ENCODE results near the gene ETNPPL.
"Not testable (repeated sequence)": the region's sequence is repeated elsewhere in the genome, so short reads cannot be mapped to it uniquely, and the experiment has no call there.

ETNPPL gene

DNA sequence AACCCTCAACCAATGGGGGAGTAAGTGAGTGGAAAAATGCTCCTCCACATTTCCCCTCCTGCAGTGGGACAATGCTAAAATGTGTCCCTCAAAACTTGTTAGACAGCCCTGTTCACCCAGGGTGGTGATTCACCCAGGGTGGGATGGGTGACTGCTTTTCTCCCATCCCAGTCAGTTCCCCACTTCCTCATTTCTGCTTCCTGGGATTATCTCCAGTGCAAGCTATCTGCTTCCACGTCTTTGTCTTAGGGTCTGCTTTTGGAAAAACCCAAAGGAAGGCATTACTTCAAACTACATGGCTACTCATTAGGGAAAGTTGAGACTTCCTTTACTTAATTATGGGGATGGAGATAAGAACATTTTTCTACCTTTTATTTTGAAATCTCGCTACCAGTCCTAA, 45.5 kb downstream of the ETNPPL start:
- Histone ChIP-seq H3K27me3 (replicated peaks in 2 of 5; ENCODE audit: control insufficient read depth in 4 of 5, insufficient read depth in 5 of 5, low read length in 4 of 5) (peaks cover 0 to 68% (median 25%) of the 10 kb centered on the region in 5 experiments), H3K27ac (ENCODE audit: insufficient read depth in 1 of 2, low read depth in 1 of 2, low read length in 2 of 2, poor library complexity in 1 of 2, severe bottlenecking in 2 of 2) (no peak overlapping the region), H3K36me3 (ENCODE audit: control insufficient read depth in 4 of 4, insufficient read depth in 4 of 4, low read length in 3 of 4) (no peaks in the 10 kb centered on the region), H3K9me3 (ENCODE audit: control extremely low read depth in 1 of 5, control insufficient read depth in 4 of 5, insufficient read depth in 2 of 5, low read depth in 1 of 5, low read length in 4 of 5) (peaks cover 0 to 3% (median 0%) of the 10 kb centered on the region in 5 experiments), H3K4me1 (ENCODE audit: control extremely low read depth in 1 of 4, control insufficient read depth in 4 of 4, insufficient read depth in 4 of 4, low read length in 3 of 4) (no peaks in the 10 kb centered on the region), H3K4me3 (ENCODE audit: control insufficient read depth in 1 of 7, extremely low read depth in 1 of 7, insufficient read depth in 4 of 7, low read depth in 2 of 7, low read length in 6 of 7) (no peak overlapping the region)
- POLR2A ChIA-PET, result no interaction called here
- no CpG with 5 or more reads among the region's 2 CpGs for WGBS (ENCODE audit: insufficient coverage)
- DNase-seq, result no peak
- CTCF ChIA-PET, result no interaction called here

DNA sequence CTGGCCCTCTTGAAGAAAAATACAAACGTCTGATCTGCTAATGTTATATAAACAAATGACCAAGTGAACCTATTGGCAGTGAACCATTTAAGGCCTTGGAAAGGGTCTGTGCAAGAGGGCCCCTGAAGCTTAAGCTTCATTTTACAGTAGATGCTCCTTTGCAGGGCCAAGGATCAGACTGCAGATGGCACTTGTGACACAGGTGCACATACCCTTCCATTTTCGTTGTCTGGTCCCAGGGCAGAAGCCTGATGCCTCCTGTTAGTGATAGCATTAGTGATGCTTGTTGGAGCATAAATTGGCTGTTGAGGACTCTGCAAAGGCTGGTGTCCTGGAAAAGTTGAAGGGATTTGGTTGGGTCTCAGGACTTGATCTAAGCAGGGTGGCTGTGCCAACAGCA, 46.5 kb downstream of the ETNPPL start:
- WGBS (ENCODE audit: insufficient coverage), result 100% methylated on average over 1 of the region's 2 CpGs
- Histone ChIP-seq H3K27me3 (replicated peaks in 2 of 5; ENCODE audit: control insufficient read depth in 4 of 5, insufficient read depth in 5 of 5, low read length in 4 of 5) (peaks cover 0 to 58% (median 19%) of the 10 kb centered on the region in 5 experiments), H3K27ac (ENCODE audit: insufficient read depth in 1 of 2, low read depth in 1 of 2, low read length in 2 of 2, poor library complexity in 1 of 2, severe bottlenecking in 2 of 2) (no peak overlapping the region), H3K4me3 (ENCODE audit: control insufficient read depth in 1 of 7, extremely low read depth in 1 of 7, insufficient read depth in 4 of 7, low read depth in 2 of 7, low read length in 6 of 7) (no peak overlapping the region), H3K36me3 (ENCODE audit: control insufficient read depth in 4 of 4, insufficient read depth in 4 of 4, low read length in 3 of 4) (no peaks in the 10 kb centered on the region), H3K9me3 (ENCODE audit: control extremely low read depth in 1 of 5, control insufficient read depth in 4 of 5, insufficient read depth in 2 of 5, low read depth in 1 of 5, low read length in 4 of 5) (peaks cover 0 to 2% (median 0%) of the 10 kb centered on the region in 5 experiments), H3K4me1 (ENCODE audit: control extremely low read depth in 1 of 4, control insufficient read depth in 4 of 4, insufficient read depth in 4 of 4, low read length in 3 of 4) (no peaks in the 10 kb centered on the region)
- ChIA-PET CTCF (interaction anchor here (1.7 kb wide), 1 partner anchor 14 kb away, joined by 4 read pairs; no protein-coding TSS in a partner anchor), POLR2A (no interaction called here)
- DNase-seq, result no peak

DNA sequence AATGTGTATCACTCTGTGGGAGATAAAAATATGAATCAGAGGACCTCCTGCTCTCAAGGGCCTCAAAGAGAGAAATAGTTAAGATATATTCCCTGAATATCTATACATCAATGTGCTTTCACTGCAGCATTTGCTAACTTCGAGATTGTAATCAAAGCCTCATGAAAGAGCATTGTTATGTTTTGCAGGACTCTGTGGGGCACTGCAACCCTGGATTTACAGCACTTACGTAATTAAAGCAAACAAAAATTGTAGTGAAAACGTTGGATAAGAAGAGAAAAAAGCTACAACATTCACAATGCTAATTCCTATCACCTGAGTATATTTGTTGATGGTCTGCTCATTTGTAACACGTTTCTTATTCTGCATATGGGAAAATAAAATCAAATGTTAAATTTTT, 48.0 kb downstream of the ETNPPL start:
- no peak for DNase-seq
- ChIA-PET POLR2A (no interaction called here), CTCF (interaction anchor here (1.7 kb wide), 1 partner anchor 12 kb away, joined by 4 read pairs; no protein-coding TSS in a partner anchor)
- Histone ChIP-seq H3K27me3 (replicated peaks in 2 of 5; ENCODE audit: control insufficient read depth in 4 of 5, insufficient read depth in 5 of 5, low read length in 4 of 5) (peaks cover 0 to 44% (median 14%) of the 10 kb centered on the region in 5 experiments), H3K36me3 (ENCODE audit: control insufficient read depth in 4 of 4, insufficient read depth in 4 of 4, low read length in 3 of 4) (no peaks in the 10 kb centered on the region), H3K4me1 (ENCODE audit: control extremely low read depth in 1 of 4, control insufficient read depth in 4 of 4, insufficient read depth in 4 of 4, low read length in 3 of 4) (no peaks in the 10 kb centered on the region), H3K9me3 (ENCODE audit: control extremely low read depth in 1 of 5, control insufficient read depth in 4 of 5, insufficient read depth in 2 of 5, low read depth in 1 of 5, low read length in 4 of 5) (no peaks in the 10 kb centered on the region), H3K4me3 (ENCODE audit: control insufficient read depth in 1 of 7, extremely low read depth in 1 of 7, insufficient read depth in 4 of 7, low read depth in 2 of 7, low read length in 6 of 7) (no peak overlapping the region), H3K27ac (ENCODE audit: insufficient read depth in 1 of 2, low read depth in 1 of 2, low read length in 2 of 2, poor library complexity in 1 of 2, severe bottlenecking in 2 of 2) (no peak overlapping the region)
- WGBS (ENCODE audit: insufficient coverage), result 80% methylated on average over 1 of the region's 4 CpGs

DNA sequence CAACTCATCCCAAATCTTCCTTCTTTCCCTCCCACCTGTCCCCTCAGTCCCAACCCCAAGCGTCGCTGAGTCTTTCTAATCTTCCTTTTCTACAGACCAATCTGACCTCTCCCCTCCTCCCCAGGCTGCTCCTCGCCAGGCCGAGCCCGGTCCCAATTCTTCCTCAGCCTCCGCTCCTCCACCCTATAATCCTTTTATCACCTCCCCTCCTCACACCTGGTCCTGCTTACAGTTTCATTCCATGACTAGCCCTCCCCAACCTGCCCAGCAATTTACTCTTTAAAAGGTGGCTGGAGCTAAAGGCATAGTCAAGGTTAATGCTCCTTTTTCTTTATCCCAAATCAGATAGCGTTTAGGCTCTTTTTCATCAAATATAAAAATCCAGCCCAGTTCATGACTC, 52.3 kb downstream of the ETNPPL start:
- H3K27ac ChIP-seq (ENCODE audit: insufficient read depth in 1 of 2, low read depth in 1 of 2, low read length in 2 of 2, poor library complexity in 1 of 2, severe bottlenecking in 2 of 2); H3K4me1 ChIP-seq (ENCODE audit: control extremely low read depth in 1 of 4, control insufficient read depth in 4 of 4, insufficient read depth in 4 of 4, low read length in 3 of 4); H3K9me3 ChIP-seq (ENCODE audit: control extremely low read depth in 1 of 5, control insufficient read depth in 4 of 5, insufficient read depth in 2 of 5, low read depth in 1 of 5, low read length in 4 of 5); CTCF ChIA-PET; DNase-seq; H3K36me3 ChIP-seq (ENCODE audit: control insufficient read depth in 4 of 4, insufficient read depth in 4 of 4, low read length in 3 of 4); H3K4me3 ChIP-seq (ENCODE audit: control insufficient read depth in 1 of 7, extremely low read depth in 1 of 7, insufficient read depth in 4 of 7, low read depth in 2 of 7, low read length in 6 of 7); POLR2A ChIA-PET: not testable (repeated sequence)
- 88% methylated on average over 5 of the region's 7 CpGs for WGBS (ENCODE audit: insufficient coverage)
- H3K27me3 ChIP-seq (replicated peaks in 2 of 5; ENCODE audit: control insufficient read depth in 4 of 5, insufficient read depth in 5 of 5, low read length in 4 of 5), result peaks cover 0 to 47% (median 18%) of the 10 kb centered on the region in 5 experiments

DNA sequence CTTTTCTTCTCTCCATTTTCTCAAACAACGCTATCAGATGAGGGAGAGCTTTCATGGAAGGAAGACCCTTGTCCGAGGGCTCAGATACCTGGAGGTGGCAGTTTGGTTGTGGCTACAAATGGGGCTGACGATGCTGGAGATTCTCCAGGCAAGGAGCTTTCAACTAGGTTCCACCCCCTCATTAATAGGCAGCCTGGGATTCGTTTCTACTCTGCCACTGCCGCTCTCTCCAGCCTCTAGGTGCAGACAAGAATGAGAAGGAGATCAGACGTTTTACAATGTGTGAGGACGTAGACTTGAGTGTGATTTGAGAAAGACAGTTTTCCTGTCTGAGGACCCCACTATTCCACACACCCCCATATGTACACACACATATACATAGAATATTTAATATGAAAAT, 53.1 kb downstream of the ETNPPL start:
- Histone ChIP-seq H3K4me3 (ENCODE audit: control insufficient read depth in 1 of 7, extremely low read depth in 1 of 7, insufficient read depth in 4 of 7, low read depth in 2 of 7, low read length in 6 of 7) (no peak overlapping the region), H3K27ac (ENCODE audit: insufficient read depth in 1 of 2, low read depth in 1 of 2, low read length in 2 of 2, poor library complexity in 1 of 2, severe bottlenecking in 2 of 2) (no peak overlapping the region), H3K4me1 (ENCODE audit: control extremely low read depth in 1 of 4, control insufficient read depth in 4 of 4, insufficient read depth in 4 of 4, low read length in 3 of 4) (no peaks in the 10 kb centered on the region), H3K9me3 (ENCODE audit: control extremely low read depth in 1 of 5, control insufficient read depth in 4 of 5, insufficient read depth in 2 of 5, low read depth in 1 of 5, low read length in 4 of 5) (no peaks in the 10 kb centered on the region), H3K36me3 (ENCODE audit: control insufficient read depth in 4 of 4, insufficient read depth in 4 of 4, low read length in 3 of 4) (no peaks in the 10 kb centered on the region), H3K27me3 (replicated peaks in 2 of 5; ENCODE audit: control insufficient read depth in 4 of 5, insufficient read depth in 5 of 5, low read length in 4 of 5) (peaks cover 0 to 48% (median 16%) of the 10 kb centered on the region in 5 experiments)
- ChIA-PET CTCF (no interaction called here), POLR2A (no interaction called here)
- no peak for DNase-seq
- 95% methylated on average over 3 of the region's 7 CpGs for WGBS (ENCODE audit: insufficient coverage)

DNA sequence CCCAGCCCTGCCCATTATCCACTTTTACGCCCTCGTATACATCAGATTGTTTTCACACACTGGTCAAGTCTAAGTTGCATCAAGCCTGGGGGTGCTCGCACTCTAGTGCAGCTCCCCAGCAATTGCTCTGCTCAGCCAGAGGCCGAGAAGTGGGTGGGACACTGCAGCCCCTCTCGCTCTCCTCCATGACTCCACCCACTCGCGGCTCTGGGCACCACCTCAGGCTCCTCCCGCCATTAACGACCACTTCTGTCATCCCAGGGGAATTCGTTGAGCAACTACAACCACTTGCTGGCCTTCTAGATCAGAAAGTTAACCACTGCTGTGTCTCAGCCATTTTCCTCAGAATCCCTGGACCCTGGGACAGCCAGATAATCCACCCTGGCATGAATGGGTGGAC, 53.6 kb downstream of the ETNPPL start:
- peaks cover 0 to 52% (median 17%) of the 10 kb centered on the region in 5 experiments for H3K27me3 ChIP-seq (replicated peaks in 2 of 5; ENCODE audit: control insufficient read depth in 4 of 5, insufficient read depth in 5 of 5, low read length in 4 of 5)
- ChIA-PET POLR2A (no interaction called here), CTCF (no interaction called here)
- H3K4me1 ChIP-seq (ENCODE audit: control extremely low read depth in 1 of 4, control insufficient read depth in 4 of 4, insufficient read depth in 4 of 4, low read length in 3 of 4), result no peaks in the 10 kb centered on the region
- no peak overlapping the region for H3K4me3 ChIP-seq (ENCODE audit: control insufficient read depth in 1 of 7, extremely low read depth in 1 of 7, insufficient read depth in 4 of 7, low read depth in 2 of 7, low read length in 6 of 7)
- DNase-seq, result no peak
- WGBS (ENCODE audit: insufficient coverage), result 97% methylated on average over 7 of the region's 10 CpGs
- H3K27ac ChIP-seq (ENCODE audit: insufficient read depth in 1 of 2, low read depth in 1 of 2, low read length in 2 of 2, poor library complexity in 1 of 2, severe bottlenecking in 2 of 2), result no peak overlapping the region
- H3K9me3 ChIP-seq (ENCODE audit: control extremely low read depth in 1 of 5, control insufficient read depth in 4 of 5, insufficient read depth in 2 of 5, low read depth in 1 of 5, low read length in 4 of 5), result no peaks in the 10 kb centered on the region
- H3K36me3 ChIP-seq (ENCODE audit: control insufficient read depth in 4 of 4, insufficient read depth in 4 of 4, low read length in 3 of 4), result no peaks in the 10 kb centered on the region

DNA sequence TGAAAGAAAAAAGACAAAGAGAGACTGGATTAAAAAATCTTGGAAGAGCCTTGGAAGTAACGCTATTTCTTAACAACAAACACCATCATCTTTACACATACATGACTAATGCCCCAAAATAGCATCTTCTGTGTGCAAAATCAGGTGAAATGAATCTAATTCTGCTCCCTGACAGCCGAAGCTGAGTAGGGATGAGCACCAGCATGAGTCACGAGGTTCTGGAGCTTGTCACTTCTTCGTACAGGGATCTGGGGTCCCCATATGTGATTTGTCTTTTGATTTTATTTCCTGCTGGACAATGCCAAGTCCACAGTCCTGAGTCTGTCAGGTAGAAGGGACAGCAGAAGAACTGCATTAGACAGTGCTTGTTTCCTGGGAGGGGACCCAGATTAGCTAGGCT, 56.6 kb downstream of the ETNPPL start:
- Histone ChIP-seq H3K4me1 (ENCODE audit: control extremely low read depth in 1 of 4, control insufficient read depth in 4 of 4, insufficient read depth in 4 of 4, low read length in 3 of 4) (peaks cover 9 to 15% (median 12%) of the 10 kb centered on the region in 4 experiments), H3K4me3 (ENCODE audit: control insufficient read depth in 1 of 7, extremely low read depth in 1 of 7, insufficient read depth in 4 of 7, low read depth in 2 of 7, low read length in 6 of 7) (no peak overlapping the region), H3K27ac (ENCODE audit: insufficient read depth in 1 of 2, low read depth in 1 of 2, low read length in 2 of 2, poor library complexity in 1 of 2, severe bottlenecking in 2 of 2) (no peak overlapping the region), H3K36me3 (ENCODE audit: control insufficient read depth in 4 of 4, insufficient read depth in 4 of 4, low read length in 3 of 4) (no peaks in the 10 kb centered on the region), H3K9me3 (ENCODE audit: control extremely low read depth in 1 of 5, control insufficient read depth in 4 of 5, insufficient read depth in 2 of 5, low read depth in 1 of 5, low read length in 4 of 5) (no peaks in the 10 kb centered on the region), H3K27me3 (replicated peaks in 2 of 5; ENCODE audit: control insufficient read depth in 4 of 5, insufficient read depth in 5 of 5, low read length in 4 of 5) (peaks cover 0 to 68% (median 21%) of the 10 kb centered on the region in 5 experiments)
- ChIA-PET CTCF (no interaction called here), POLR2A (no interaction called here)
- DNase-seq, result no peak
- WGBS (ENCODE audit: insufficient coverage), result 63% methylated on average over 3 of the region's 4 CpGs

All from common myeloid progenitor, CD34-positive (primary cell).